Stimulated activated CD4-positive, alpha-beta T cell treated with anti-CD3 and anti-CD28 coated beads, Interleukin-4, amount 100 ng/mL, for 4 hours (primary cell): ENCODE measurements around the gene SDK2.
A peak's percentile ranks its signal among the peaks of the same experiment; 100 is the strongest.

Source experiments
- DNase-seq, 2 experiments: peaks; one replicate each; pipeline ENCODE4 v3.0.0-alpha.2; 2020

SDK2 gene

GRCh38 chr17:73551759-73552158, 92.5 kb downstream of the SDK2 start:
- peak in 1 of 2 experiments; percentile 4 for DNase-seq

GRCh38 chr17:73551144-73551543, 93.1 kb downstream of the SDK2 start:
- DNase-seq, result no peak

- DNase-seq, result no peak
Measured at GRCh38 chr17:73550556-73550955, 93.7 kb downstream of the SDK2 start.

- DNase-seq, result no peak
Measured at GRCh38 chr17:73549841-73550430, 94.3 kb downstream of the SDK2 start.

- no peak for DNase-seq
Measured at GRCh38 chr17:73548620-73549311, 95.5 kb downstream of the SDK2 start.

GRCh38 chr17:73547790-73548189, 96.5 kb downstream of the SDK2 start:
- no peak for DNase-seq

GRCh38 chr17:73546770-73547536, 97.3 kb downstream of the SDK2 start:
- DNase-seq, result peak; percentile 10 to 19

- no peak for DNase-seq
Measured at GRCh38 chr17:73546114-73546513, 98.1 kb downstream of the SDK2 start.

- no peak for DNase-seq
Measured at GRCh38 chr17:73545109-73546032, 98.9 kb downstream of the SDK2 start.

- DNase-seq, result no peak
Measured at GRCh38 chr17:73544333-73544732, 99.9 kb downstream of the SDK2 start.

GRCh38 chr17:73542323-73542722, 101.9 kb downstream of the SDK2 start:
- no peak for DNase-seq

GRCh38 chr17:73541561-73541981, 102.7 kb downstream of the SDK2 start:
- no peak for DNase-seq

- DNase-seq, result no peak
Measured at GRCh38 chr17:73541111-73541510, 103.1 kb downstream of the SDK2 start.

GRCh38 chr17:73539166-73539565, 105.1 kb downstream of the SDK2 start:
- DNase-seq, result no peak

- DNase-seq, result no peak
Measured at GRCh38 chr17:73538445-73538844, 105.8 kb downstream of the SDK2 start.

GRCh38 chr17:73536700-73537605, 107.3 kb downstream of the SDK2 start:
- DNase-seq, result no peak

GRCh38 chr17:73535746-73536145, 108.5 kb downstream of the SDK2 start:
- DNase-seq, result no peak

- DNase-seq, result no peak
Measured at GRCh38 chr17:73534209-73534909, 109.9 kb downstream of the SDK2 start.

- no peak for DNase-seq
Measured at GRCh38 chr17:73533781-73534180, 110.5 kb downstream of the SDK2 start.

GRCh38 chr17:73533127-73533526, 111.1 kb downstream of the SDK2 start:
- DNase-seq, result no peak

- no peak for DNase-seq
Measured at GRCh38 chr17:73532421-73532901, 111.8 kb downstream of the SDK2 start.
